ENCODE data around the gene UBALD2. TPM values are rescaled to one million over a fixed set of nuclear protein-coding genes. Genes with fewer than 3 reads are reported as not detected.

The UBALD2 gene
- total RNA-seq, 4 donors from 2014 or later, result 7.0 to 25.9 (median 13.7) TPM

- no peak for TF ChIP-seq CTCF (IDR thresholded peaks at IDR 0.05)
- ATAC-seq (ENCODE audit: low FRiP score), result no peak
- no peak for DNase-seq (ENCODE audit: low spot score)
Observed at GRCh38 chr17:76318586-76318985, 53.4 kb downstream of the UBALD2 start.

Small RNA genes within 50 kb of the gene (small RNA-seq; reads per million reads assigned to genes)
- gene RF00019, result not detected

Other genes with a start within 250 kb of the UBALD2 start
- 1 to 10 TPM in 3 of 4 donors, under 1 TPM in 1; 0.47 to 3.7 (median 1.4) TPM for gene EVPL, start 238.0 kb upstream of the UBALD2 start, total RNA-seq
- gene SRP68, start 192.8 kb upstream of the UBALD2 start, total RNA-seq, result 10 to 100 TPM; 42.3 to 62.0 (median 49.6) TPM
- under 1 TPM in 1 of 4 donors, not detected in 3; 0.50 TPM for gene GALR2, start 190.6 kb upstream of the UBALD2 start, total RNA-seq
- gene ZACN, start 186.2 kb upstream of the UBALD2 start, total RNA-seq, result not detected
- gene EXOC7, start 161.6 kb upstream of the UBALD2 start, total RNA-seq, result 10 to 100 TPM; 69.3 to 93.9 (median 74.1) TPM
- under 1 TPM in 1 of 4 donors, not detected in 3; 0.46 TPM for gene FOXJ1, start 124.1 kb upstream of the UBALD2 start, total RNA-seq
- 10 to 100 TPM in 3 of 4 donors, 1 to 10 TPM in 1; 8.4 to 23.5 (median 17.4) TPM for gene RNF157, start 24.9 kb upstream of the UBALD2 start, total RNA-seq
- gene QRICH2, start 42.9 kb downstream of the UBALD2 start, total RNA-seq, result 1 to 10 TPM; 1.2 to 1.8 (median 1.6) TPM
- gene PRPSAP1, start 88.6 kb downstream of the UBALD2 start, total RNA-seq, result 10 to 100 TPM; 31.3 to 80.4 (median 53.7) TPM
- 100 to 1,000 TPM in 1 of 4 donors, 10 to 100 TPM in 2, 1 to 10 TPM in 1; 8.7 to 107 (median 17.5) TPM for gene SPHK1, start 119.3 kb downstream of the UBALD2 start, total RNA-seq
- 10 to 100 TPM; 12.5 to 27.5 (median 20.0) TPM for gene UBE2O, start 187.8 kb downstream of the UBALD2 start, total RNA-seq
- gene AANAT, start 202.3 kb downstream of the UBALD2 start, total RNA-seq, result not detected
- 10 to 100 TPM; 29.9 to 77.9 (median 56.7) TPM for gene RHBDF2, start 236.1 kb downstream of the UBALD2 start, total RNA-seq